HepG2 (cell line): ENCODE data around the gene STAM. TPM values are rescaled to one million over a fixed set of nuclear protein-coding genes. Genes with fewer than 3 reads are reported as not detected.

Experiments
- polyA plus RNA-seq, 8 experiments: library from polyadenylated mRNA; depleted of rRNA in 3 of 8; stranded (reverse) in 7 of 8; unstranded in 1 of 8; fragments of >200 nt; fragmentation: Illumina TruSeq in 4 of 8; extraction: Trizol in 4 of 8; gene quantifications; 2 replicates each; pipeline versions ENCODE4 v1.2.1 to v1.2.3, GENCODE V29; 2011 to 2016; ENCODE audit warnings: low read depth in 4 of 8, missing spikeins in 1 of 8, mixed read lengths in 1 of 8; ENCODE audit not compliant: insufficient read depth in 1 of 8
- small RNA-seq, 3 experiments: library from RNA; depleted of rRNA; stranded (forward); fragments of <200 nt; gene quantifications; one replicate each; pipeline ENCODE3, GENCODE V24; 2012; ENCODE audit warnings: low read depth in 2 of 3, low replicate concordance in 1 of 3; ENCODE audit not compliant: insufficient read length in 3 of 3, insufficient read depth in 2 of 3
- total RNA-seq, 5 experiments: library from RNA; depleted of rRNA; stranded (reverse); fragments of >200 nt; fragmentation: Illumina TruSeq; extraction: Trizol; gene quantifications; 2 replicates each; pipeline ENCODE4 v1.2.3, GENCODE V29; 2016; ENCODE audit warnings: low read depth in 1 of 5

STAM gene
- total and polyA plus RNA-seq, 2 of the 13 experiments (the other 11 are each of a cell fraction or from before 2014, with no cell fraction given), result 19.5 to 25.1 TPM

Small RNA genes within 50 kb of the gene (small RNA-seq; reads per million reads assigned to genes)
- 0 reads per million in 3 experiments for gene AC069542.2

Other genes with a start within 250 kb of the STAM start
- gene ST8SIA6, start 189.6 kb upstream of the STAM start, total RNA-seq (2016; rRNA removed; fragmentation: Illumina TruSeq; extraction: Trizol), result not detected in 2 replicates
- gene ST8SIA6, start 189.6 kb upstream of the STAM start, polyA plus RNA-seq (2011; rRNA removed), result not detected in 2 replicates
- 31.7 and 47.6 TPM in 2 replicates for gene HACD1, start 26.8 kb upstream of the STAM start, total RNA-seq (2016; rRNA removed; fragmentation: Illumina TruSeq; extraction: Trizol)
- 34.2 and 43.4 TPM in 2 replicates for gene HACD1, start 26.8 kb upstream of the STAM start, polyA plus RNA-seq (2011; rRNA removed)
- gene TMEM236, start 108.0 kb downstream of the STAM start, total RNA-seq (2016; rRNA removed; fragmentation: Illumina TruSeq; extraction: Trizol), result 0.04 TPM in 1 of 2 replicates, not detected in the other
- 0.08 and 0.09 TPM in 2 replicates for gene TMEM236, start 108.0 kb downstream of the STAM start, polyA plus RNA-seq (2011; rRNA removed)
- not detected in 2 replicates for gene MRC1, start 165.2 kb downstream of the STAM start, total RNA-seq (2016; rRNA removed; fragmentation: Illumina TruSeq; extraction: Trizol)
- not detected in 2 replicates for gene MRC1, start 165.2 kb downstream of the STAM start, polyA plus RNA-seq (2011; rRNA removed)